HG03139 (cell line): ENCODE measurements around the gene ITPA.

ENCODE experiments used
- ATAC-seq: cut with Tn5 transposase; IDR thresholded peaks from one replicate; pipeline ENCODE4 v1.9.1; 2021; ENCODE audit not compliant: unreplicated experiment

ITPA gene

GRCh38 chr20:3243718-3244358, 34.5 kb downstream of the ITPA start:
- ATAC-seq, result no peak

GRCh38 chr20:3244613-3245012, 35.3 kb downstream of the ITPA start:
- no peak for ATAC-seq

DNA sequence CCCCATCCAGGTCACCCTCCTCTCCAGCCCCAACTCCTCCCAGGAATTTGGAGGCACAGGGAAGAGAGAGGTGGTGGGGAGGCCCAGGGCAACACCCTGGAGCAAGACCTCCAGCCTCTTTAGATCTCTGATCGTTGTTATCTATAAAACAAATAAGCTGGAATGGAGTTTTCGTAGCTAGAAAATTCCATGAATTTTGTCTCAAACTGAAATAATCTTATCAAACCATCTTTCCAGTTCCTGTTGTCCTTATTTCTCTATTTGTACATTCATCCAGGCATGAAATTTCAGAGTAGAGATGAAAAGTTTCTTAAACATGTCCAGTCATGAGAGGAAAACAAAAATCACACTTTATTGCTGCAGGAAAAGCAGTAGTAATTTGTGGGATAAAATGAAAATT, 35.9 kb downstream of the ITPA start:
- no peak for ATAC-seq

GRCh38 chr20:3245711-3246110, 36.4 kb downstream of the ITPA start:
- no peak for ATAC-seq

- no peak for ATAC-seq
Measured at GRCh38 chr20:3246682-3247081, 37.4 kb downstream of the ITPA start.

DNA sequence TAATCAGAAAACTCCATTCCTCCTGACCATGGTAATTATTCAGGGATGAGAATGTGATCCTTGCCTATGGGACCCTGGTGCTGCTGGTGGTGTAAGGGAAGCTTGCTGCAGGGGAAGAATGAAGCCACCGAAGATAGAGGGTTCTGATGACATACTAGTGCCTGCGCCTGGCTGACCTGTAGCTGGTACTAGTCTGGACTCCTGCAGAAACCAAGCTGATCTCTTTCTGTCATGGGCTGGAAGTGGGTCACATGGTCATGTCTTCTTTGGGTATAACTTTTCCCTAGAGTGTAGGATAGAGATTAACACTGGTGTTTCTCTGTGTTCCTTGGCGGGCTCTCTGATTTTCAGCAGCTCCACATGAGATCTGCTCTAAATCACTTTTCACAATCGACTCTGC, 38.3 kb downstream of the ITPA start:
- ATAC-seq, result no peak

GRCh38 chr20:3248167-3248992, 39.1 kb downstream of the ITPA start:
- ATAC-seq, result no peak

DNA sequence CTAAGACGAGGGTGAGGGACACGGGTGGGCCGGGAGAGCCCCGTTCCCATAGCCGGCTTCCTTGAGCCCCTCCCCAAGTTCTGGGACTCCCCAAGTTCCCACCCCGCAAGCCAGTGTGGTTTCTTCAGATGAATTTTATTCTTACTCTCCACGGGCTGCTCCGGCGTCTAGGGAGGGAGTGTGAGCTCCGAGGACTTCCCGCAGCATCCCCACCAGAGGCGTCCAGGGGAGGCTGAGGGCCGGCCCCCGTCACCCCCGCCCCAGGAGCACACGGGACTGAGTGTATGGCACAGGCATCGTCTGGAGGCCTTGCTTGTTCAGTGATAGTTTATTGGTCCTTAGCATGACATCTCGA, 39.7 kb downstream of the ITPA start:
- no peak for ATAC-seq

DNA sequence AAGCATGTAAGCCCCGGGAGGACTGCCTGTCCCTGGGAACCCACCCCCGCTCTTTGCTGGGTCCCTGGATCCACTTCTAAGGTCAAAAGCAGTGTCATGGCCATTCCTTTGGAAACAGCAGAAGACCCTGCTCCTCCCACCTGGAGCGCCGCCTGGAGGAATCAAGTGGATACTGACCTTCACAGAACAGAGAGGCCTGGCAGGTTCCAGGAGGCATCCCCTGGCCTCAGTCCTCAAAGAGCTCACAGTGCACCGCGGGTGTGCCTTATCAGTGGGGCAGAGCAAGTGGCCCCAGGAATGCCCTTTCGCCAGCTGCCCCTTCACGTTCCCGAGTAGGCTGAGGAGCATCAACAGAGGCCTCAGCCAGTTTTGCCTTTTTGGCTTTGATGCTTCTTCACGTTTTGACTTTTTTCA, 40.8 kb downstream of the ITPA start:
- no peak for ATAC-seq

DNA sequence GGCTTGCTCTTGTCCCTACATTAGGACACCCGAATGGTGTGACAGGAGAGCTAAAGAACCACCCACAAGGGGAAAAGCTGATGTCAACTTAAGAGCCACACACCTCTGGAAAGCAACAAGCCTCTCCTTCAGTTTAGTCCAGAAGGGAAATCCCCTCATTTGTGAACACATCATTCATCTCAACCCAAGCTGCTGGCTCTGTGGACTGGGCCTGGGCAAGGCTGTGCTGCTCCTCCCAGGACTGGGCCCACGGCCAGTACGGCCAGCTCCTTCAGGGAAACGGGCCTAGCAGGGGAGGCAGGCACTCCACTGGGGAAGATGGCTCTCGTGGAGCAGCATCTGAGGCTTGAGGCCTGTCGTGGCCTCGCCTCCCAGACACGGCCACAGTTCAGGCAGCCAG, 42.5 kb downstream of the ITPA start:
- ATAC-seq, result no peak

GRCh38 chr20:3255728-3256127, 46.4 kb downstream of the ITPA start:
- no peak for ATAC-seq

- no peak for ATAC-seq
Measured at GRCh38 chr20:3258429-3258828, 49.1 kb downstream of the ITPA start.

DNA sequence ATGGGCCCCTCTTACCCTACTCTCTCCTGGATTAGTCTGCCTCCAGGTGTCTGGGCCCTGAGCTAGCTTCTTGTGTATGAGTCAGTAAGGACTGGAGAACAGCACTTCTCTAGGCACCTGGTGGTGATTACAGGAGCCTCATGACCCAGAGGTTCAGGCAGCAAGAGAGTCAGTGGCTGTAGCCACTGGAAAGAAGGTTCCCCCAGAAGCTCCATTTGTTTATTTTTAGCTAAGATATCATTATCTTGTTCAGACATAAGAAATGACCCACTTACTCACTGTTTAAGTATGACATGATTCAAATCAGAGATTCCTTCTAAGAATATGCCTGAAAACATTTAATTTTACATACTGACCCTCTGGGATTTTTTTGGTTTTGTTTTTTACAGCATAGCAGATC, 53.3 kb downstream of the ITPA start:
- no peak for ATAC-seq

GRCh38 chr20:3270051-3270450, 60.8 kb downstream of the ITPA start:
- no peak for ATAC-seq

DNA sequence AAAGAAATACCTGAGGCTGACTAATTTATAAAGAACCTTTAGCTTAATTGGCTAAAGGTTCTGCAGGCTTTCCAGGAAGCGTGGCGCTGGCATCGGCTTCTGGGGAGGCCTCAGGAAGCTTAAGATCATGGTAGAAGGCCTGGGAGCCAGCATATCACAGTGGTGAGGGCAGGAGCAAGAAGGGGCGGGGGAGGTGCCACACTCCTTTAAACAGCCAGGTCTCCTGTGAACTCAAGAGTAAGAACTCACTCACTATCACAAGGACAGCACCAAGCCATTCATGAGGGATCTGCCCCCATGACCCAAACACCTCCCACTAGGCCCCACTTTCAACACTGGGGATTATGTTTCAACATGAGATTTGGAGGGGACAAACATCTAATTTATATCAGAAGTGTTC, 64.1 kb downstream of the ITPA start:
- no peak for ATAC-seq
